ENCODE results near the gene RANBP3L.

GRCh38 chr5:36273809-36274526 lies 27.7 kb downstream of the RANBP3L start:
- no peak for TF ChIP-seq JUNB (IDR thresholded peaks at IDR 0.05; ENCODE audit: unreplicated experiment)
- no peak for TF ChIP-seq CTCF (conservative IDR thresholded peaks at IDR 0.05; ENCODE audit: low read depth in 2 of 2)
- TF ChIP-seq REST (IDR thresholded peaks at IDR 0.05; ENCODE audit: unreplicated experiment) = no peak
- TF ChIP-seq EZH2 (IDR thresholded peaks at IDR 0.05; ENCODE audit: low read depth, unreplicated experiment) = no peak
- TF ChIP-seq POLR2AphosphoS5 (IDR thresholded peaks at IDR 0.05; ENCODE audit: low read depth) = no peak

Measured in GM23338 (cell line).